HEK293 (cell line): Measurements from ENCODE around the gene CIZ1.

Experiments
- BCL11A ChIP-seq: fragments of 450-650 bp; formaldehyde crosslinking; IDR thresholded peaks from 2 replicates; pipeline ENCODE4 v1.5.1; 2016; ENCODE audit warnings: low read depth, missing biosample characterization, missing genetic modification characterization
- GLIS2 ChIP-seq: fragments of 450-650 bp; formaldehyde crosslinking; IDR thresholded peaks from 2 replicates; pipeline ENCODE4 v1.5.1; 2016; ENCODE audit warnings: missing biosample characterization, missing genetic modification characterization
- HIC1 ChIP-seq: fragments of 450-650 bp; formaldehyde crosslinking; IDR thresholded peaks from 2 replicates; pipeline ENCODE4 v1.5.1; 2016; ENCODE audit warnings: missing biosample characterization, missing genetic modification characterization
- KLF8 ChIP-seq: fragments of 450-650 bp; formaldehyde crosslinking; IDR thresholded peaks from 2 replicates; pipeline ENCODE4 v1.5.1; 2016; ENCODE audit warnings: missing biosample characterization, missing genetic modification characterization
- MEIS1 ChIP-seq: sonication (generic); formaldehyde crosslinking; IDR thresholded peaks from 2 replicates; pipeline ENCODE4 v1.8.1; 2022; ENCODE audit warnings: missing genetic modification reagents, mild to moderate bottlenecking, borderline replicate concordance
- MZF1 ChIP-seq: fragments of 450-650 bp; formaldehyde crosslinking; IDR thresholded peaks from 2 replicates; pipeline ENCODE4 v1.5.1; 2017; ENCODE audit warnings: missing biosample characterization, missing genetic modification characterization, borderline replicate concordance
- PATZ1 ChIP-seq: fragments of 450-650 bp; formaldehyde crosslinking; IDR thresholded peaks from 2 replicates; pipeline ENCODE4 v1.5.1; 2016; ENCODE audit warnings: missing biosample characterization, missing genetic modification characterization
- SP3 ChIP-seq: fragments of 450-650 bp; formaldehyde crosslinking; IDR thresholded peaks from 2 replicates; pipeline ENCODE4 v1.5.1; 2016; ENCODE audit warnings: missing biosample characterization, missing genetic modification characterization
- WT1 ChIP-seq: fragments of 450-650 bp; formaldehyde crosslinking; IDR thresholded peaks from 2 replicates; pipeline ENCODE4 v1.5.1; 2016; ENCODE audit warnings: missing biosample characterization, missing genetic modification characterization
- YY1 ChIP-seq: fragments of 450-650 bp; formaldehyde crosslinking; IDR thresholded peaks from 2 replicates; pipeline ENCODE4 v1.5.1; 2018; ENCODE audit warnings: missing biosample characterization, missing genetic modification characterization
- ZBTB11 ChIP-seq: fragments of 450-650 bp; formaldehyde crosslinking; conservative IDR thresholded peaks from 2 replicates; pipeline ENCODE4 v1.5.1; 2016; ENCODE audit warnings: low read depth, missing biosample characterization, missing genetic modification characterization
- ZBTB6 ChIP-seq: fragments of 450-650 bp; formaldehyde crosslinking; IDR thresholded peaks from 2 replicates; pipeline ENCODE4 v1.5.1; 2017; ENCODE audit warnings: missing biosample characterization, missing genetic modification characterization
- ZBTB8A ChIP-seq: fragments of 450-650 bp; formaldehyde crosslinking; IDR thresholded peaks from 2 replicates; pipeline ENCODE4 v1.5.1; 2016; ENCODE audit warnings: missing biosample characterization, missing genetic modification characterization
- ZNF112 ChIP-seq: fragments of 450-650 bp; formaldehyde crosslinking; IDR thresholded peaks from 2 replicates; pipeline ENCODE4 v1.5.0; 2017; ENCODE audit warnings: missing biosample characterization, missing genetic modification characterization
- ZNF140 ChIP-seq: fragments of 450-650 bp; formaldehyde crosslinking; IDR thresholded peaks from 2 replicates; pipeline ENCODE4 v1.5.1; 2016; ENCODE audit warnings: missing biosample characterization, missing genetic modification characterization
- ZNF2 ChIP-seq: fragments of 450-650 bp; formaldehyde crosslinking; IDR thresholded peaks from 2 replicates; pipeline ENCODE4 v1.5.1; 2016; ENCODE audit warnings: missing biosample characterization, missing genetic modification characterization
- ZNF24 ChIP-seq: fragments of 450-650 bp; formaldehyde crosslinking; IDR thresholded peaks from 2 replicates; pipeline ENCODE4 v1.5.1; 2016; ENCODE audit warnings: missing biosample characterization, missing genetic modification characterization
- ZNF335 ChIP-seq: fragments of 450-650 bp; formaldehyde crosslinking; conservative IDR thresholded peaks from 2 replicates; pipeline ENCODE4 v1.5.1; 2016; ENCODE audit warnings: missing biosample characterization, missing genetic modification characterization
- ZNF423 ChIP-seq: fragments of 450-650 bp; formaldehyde crosslinking; IDR thresholded peaks from 2 replicates; pipeline ENCODE4 v1.5.1; 2016; ENCODE audit warnings: missing biosample characterization, missing genetic modification characterization
- ZNF555 ChIP-seq: fragments of 450-650 bp; formaldehyde crosslinking; conservative IDR thresholded peaks from 2 replicates; pipeline ENCODE4 v1.5.1; 2017; ENCODE audit warnings: missing biosample characterization, mild to moderate bottlenecking, missing genetic modification characterization, inconsistent platforms
- ZNF561 ChIP-seq: fragments of 450-650 bp; IDR thresholded peaks from 2 replicates; pipeline ENCODE4 v1.5.1; 2018; ENCODE audit warnings: missing biosample characterization, missing genetic modification characterization, borderline replicate concordance
- ZNF600 ChIP-seq: fragments of 450-650 bp; formaldehyde crosslinking; IDR thresholded peaks from 2 replicates; pipeline ENCODE4 v1.5.1; 2016; ENCODE audit warnings: missing biosample characterization, missing genetic modification characterization
- ZNF747 ChIP-seq: fragments of 450-650 bp; formaldehyde crosslinking; IDR thresholded peaks from 2 replicates; pipeline ENCODE4 v1.5.1; 2016; ENCODE audit warnings: missing biosample characterization, missing genetic modification characterization
- ZNF843 ChIP-seq: fragments of 450-650 bp; formaldehyde crosslinking; IDR thresholded peaks from 2 replicates; pipeline ENCODE4 v1.5.1; 2016; ENCODE audit warnings: missing biosample characterization, missing genetic modification characterization
- ZSCAN30 ChIP-seq: fragments of 450-650 bp; IDR thresholded peaks from 2 replicates; pipeline ENCODE4 v1.5.1; 2018; ENCODE audit warnings: missing biosample characterization, mild to moderate bottlenecking, missing genetic modification characterization, moderate library complexity
- TF ChIP-seq, protein P1 (sequence below): fragments of 450-650 bp; formaldehyde crosslinking; IDR thresholded peaks from 2 replicates; pipeline ENCODE4 v1.5.1; 2016; ENCODE audit warnings: missing biosample characterization, missing genetic modification characterization

Gene CIZ1

DNA sequence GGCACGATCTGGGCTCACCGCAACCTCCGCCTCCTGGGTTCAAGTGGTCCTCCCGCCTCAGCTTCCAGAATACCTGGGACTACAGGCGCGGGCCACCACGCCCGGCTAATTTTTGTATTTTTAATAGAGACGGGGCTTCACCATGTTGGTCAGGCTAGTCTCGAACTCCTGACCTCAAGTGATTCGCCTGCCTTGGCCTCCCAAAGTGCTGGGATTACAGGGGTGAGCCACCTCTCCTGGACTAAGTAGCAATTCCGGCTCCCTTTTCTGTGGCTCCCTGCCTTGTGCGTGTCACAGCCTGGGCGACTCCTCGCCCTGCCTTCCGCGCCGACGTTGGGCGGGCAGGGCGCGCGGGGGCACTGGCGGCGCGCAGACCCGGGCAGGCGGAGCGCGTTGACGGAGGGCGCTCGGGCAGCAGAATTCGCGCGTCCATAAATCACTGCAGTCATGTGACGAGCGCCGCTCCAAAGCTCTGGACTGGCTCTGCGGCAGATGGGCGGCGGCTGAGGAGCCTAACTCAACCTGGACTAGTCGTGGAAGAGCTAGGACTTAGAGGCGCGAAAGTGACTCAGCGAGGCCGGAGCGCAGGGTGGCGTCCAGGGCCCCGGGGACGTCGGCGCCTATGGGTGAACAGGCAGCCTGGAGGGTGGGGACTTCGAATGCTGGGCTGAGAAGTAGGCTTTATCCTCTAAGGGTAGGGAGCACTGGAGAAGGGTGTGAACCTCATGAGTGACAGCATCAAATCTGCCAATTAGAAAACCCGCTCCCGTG, 1.4 kb upstream of the CIZ1 start (continued):
- peak; percentile 59; the same call in 1 of the 2 replicates for TF ChIP-seq HIC1 (tag by site-specific recombination)
- peak; percentile 35; the same call in 1 of the 2 replicates for TF ChIP-seq BCL11A (tag by site-specific recombination)
- TF ChIP-seq ZBTB11 (tag by site-specific recombination), result no peak; the same call in 1 of the 2 replicates
- peak; percentile 47; the same call in 1 of the 2 replicates for TF ChIP-seq KLF8 (tag by site-specific recombination)
- no peak for TF ChIP-seq ZNF747 (tag by site-specific recombination)
- TF ChIP-seq ZNF140 (tag by site-specific recombination), result peak; percentile 100
- TF ChIP-seq ZNF112, result no peak
- 0 out of 2 replicates have a peak, but pooled peaks have one; percentile 12 for TF ChIP-seq ZNF843 (tag by site-specific recombination)
- TF ChIP-seq MEIS1 (CRISPR knock-in tag), result peak; percentile 98
- TF ChIP-seq ZBTB8A (tag by site-specific recombination), result peak; percentile 99
- peak; percentile 63 for TF ChIP-seq ZNF335 (tag by site-specific recombination)
- peak; percentile 82 for TF ChIP-seq ZSCAN30 (tag by site-specific recombination)
- TF ChIP-seq SP3, result peak; percentile 33; the same call in 1 of the 2 replicates
- 0 out of 2 replicates have a peak, but pooled peaks have one; percentile 8 for TF ChIP-seq ZBTB6 (tag by site-specific recombination)
- TF ChIP-seq ZNF24 (tag by site-specific recombination), result 0 out of 2 replicates have a peak, but pooled peaks have one; percentile 57
- TF ChIP-seq, protein P1, sequence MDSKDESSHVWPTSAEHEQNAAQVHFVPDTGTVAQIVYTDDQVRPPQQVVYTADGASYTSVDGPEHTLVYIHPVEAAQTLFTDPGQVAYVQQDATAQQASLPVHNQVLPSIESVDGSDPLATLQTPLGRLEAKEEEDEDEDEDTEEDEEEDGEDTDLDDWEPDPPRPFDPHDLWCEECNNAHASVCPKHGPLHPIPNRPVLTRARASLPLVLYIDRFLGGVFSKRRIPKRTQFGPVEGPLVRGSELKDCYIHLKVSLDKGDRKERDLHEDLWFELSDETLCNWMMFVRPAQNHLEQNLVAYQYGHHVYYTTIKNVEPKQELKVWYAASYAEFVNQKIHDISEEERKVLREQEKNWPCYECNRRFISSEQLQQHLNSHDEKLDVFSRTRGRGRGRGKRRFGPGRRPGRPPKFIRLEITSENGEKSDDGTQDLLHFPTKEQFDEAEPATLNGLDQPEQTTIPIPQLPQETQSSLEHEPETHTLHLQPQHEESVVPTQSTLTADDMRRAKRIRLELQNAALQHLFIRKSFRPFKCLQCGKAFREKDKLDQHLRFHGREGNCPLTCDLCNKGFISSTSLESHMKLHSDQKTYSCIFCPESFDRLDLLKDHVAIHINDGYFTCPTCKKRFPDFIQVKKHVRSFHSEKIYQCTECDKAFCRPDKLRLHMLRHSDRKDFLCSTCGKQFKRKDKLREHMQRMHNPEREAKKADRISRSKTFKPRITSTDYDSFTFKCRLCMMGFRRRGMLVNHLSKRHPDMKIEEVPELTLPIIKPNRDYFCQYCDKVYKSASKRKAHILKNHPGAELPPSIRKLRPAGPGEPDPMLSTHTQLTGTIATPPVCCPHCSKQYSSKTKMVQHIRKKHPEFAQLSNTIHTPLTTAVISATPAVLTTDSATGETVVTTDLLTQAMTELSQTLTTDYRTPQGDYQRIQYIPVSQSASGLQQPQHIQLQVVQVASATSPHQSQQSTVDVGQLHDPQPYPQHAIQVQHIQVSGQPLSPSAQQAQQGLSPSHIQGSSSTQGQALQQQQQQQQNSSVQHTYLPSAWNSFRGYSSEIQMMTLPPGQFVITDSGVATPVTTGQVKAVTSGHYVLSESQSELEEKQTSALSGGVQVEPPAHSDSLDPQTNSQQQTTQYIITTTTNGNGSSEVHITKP (tag by site-specific recombination), result 0 out of 2 replicates have a peak, but pooled peaks have one; percentile 25
- TF ChIP-seq ZNF555 (tag by site-specific recombination), result no peak
- peak; percentile 96 for TF ChIP-seq ZNF561
- peak; percentile 14; the same call in 1 of the 2 replicates for TF ChIP-seq MZF1
- peak; percentile 92 for TF ChIP-seq ZNF423 (tag by site-specific recombination)
- TF ChIP-seq GLIS2 (tag by site-specific recombination), result 0 out of 2 replicates have a peak, but pooled peaks have one; percentile 46
- TF ChIP-seq ZNF600 (tag by site-specific recombination), result peak; percentile 88
- TF ChIP-seq YY1 (tag by site-specific recombination), result no peak
- TF ChIP-seq PATZ1 (tag by site-specific recombination), result peak; percentile 20; the same call in 1 of the 2 replicates
- TF ChIP-seq WT1 (tag by site-specific recombination), result no peak
- TF ChIP-seq ZNF2 (tag by site-specific recombination), result 0 out of 2 replicates have a peak, but pooled peaks have one; percentile 7
